T-helper 2 cell treated with Interferon-gamma antibody and Interleukin-4, amounts not matched to agents 5 μg/mL and 100 μg/mL, for 36 hours (primary cell): ENCODE measurements around the gene RNASEH2C.
"Not testable (repeated sequence)": the region's sequence is repeated elsewhere in the genome, so short reads cannot be mapped to it uniquely, and the experiment has no call there.

Experiments used
- DNase-seq: peaks from one replicate; pipeline ENCODE4 v3.0.0; 2021; ENCODE audit warnings: low spot score
- H3K27ac Mint-ChIP-seq: one replicate; pipeline ENCODE4 v1.8.0; 2021; ENCODE audit warnings: mild to moderate bottlenecking, mixed read lengths
- H3K27me3 Mint-ChIP-seq: one replicate; pipeline ENCODE4 v1.8.0; 2021; ENCODE audit warnings: low read depth, mixed read lengths
- H3K36me3 Mint-ChIP-seq: one replicate; pipeline ENCODE4 v1.8.0; 2021; ENCODE audit warnings: low read depth, mixed read lengths
- H3K4me1 Mint-ChIP-seq: one replicate; pipeline ENCODE4 v1.8.0; 2021; ENCODE audit warnings: low read depth, mixed read lengths
- H3K4me3 Mint-ChIP-seq: one replicate; pipeline ENCODE4 v1.8.0; 2022; ENCODE audit warnings: mild to moderate bottlenecking, moderate library complexity, mixed read lengths
- H3K9me3 Mint-ChIP-seq: one replicate; pipeline ENCODE4 v1.8.0; 2021; ENCODE audit warnings: mixed read lengths

The RNASEH2C gene

DNA sequence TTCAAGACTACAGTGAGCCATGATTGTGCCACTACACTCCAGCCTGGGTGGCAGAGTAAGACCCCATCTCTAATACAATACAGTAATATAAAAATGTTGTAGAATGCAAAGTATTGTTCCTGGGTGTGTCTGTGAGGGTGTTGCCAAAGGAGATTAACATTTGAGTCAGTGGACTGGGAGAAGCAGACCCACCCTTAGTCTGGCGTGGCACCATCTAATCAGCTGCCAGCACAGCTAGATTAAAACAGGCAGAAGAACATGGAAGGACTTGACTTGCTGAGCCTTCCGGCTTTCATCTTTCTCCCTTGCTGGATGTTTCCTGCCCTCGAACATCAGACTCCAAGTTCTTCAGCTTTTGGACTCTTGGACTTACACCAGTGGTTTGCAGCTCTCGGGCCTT lies 14.5 kb upstream of the RNASEH2C start:
- Mint-ChIP-seq H3K9me3 (peaks cover 18% of the 10 kb centered on the region), H3K27me3 (peaks cover 25% of the 10 kb centered on the region)
- not testable (repeated sequence) for H3K27ac Mint-ChIP-seq, H3K4me3 Mint-ChIP-seq, H3K36me3 Mint-ChIP-seq, H3K4me1 Mint-ChIP-seq, DNase-seq

DNA sequence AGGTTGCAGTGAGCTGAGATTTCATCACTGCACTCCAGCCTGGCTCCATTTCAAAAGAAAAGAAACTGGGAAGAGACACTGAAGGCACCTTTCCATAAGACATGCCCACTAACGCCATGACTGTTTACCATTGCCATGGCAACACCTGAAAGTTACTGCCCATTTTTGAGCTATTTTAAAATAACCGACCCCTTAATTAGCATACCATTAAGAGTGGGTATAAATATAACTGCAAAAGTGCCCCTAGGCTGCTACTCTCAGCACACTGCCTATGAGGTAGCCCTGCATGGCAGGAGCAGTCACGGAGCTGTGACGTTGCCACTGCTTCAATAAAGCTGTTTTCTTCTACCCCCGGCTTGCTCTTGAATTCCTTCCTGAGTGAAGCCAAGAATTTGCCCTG lies 9.9 kb upstream of the RNASEH2C start:
- no peak for DNase-seq
- no peaks in the 10 kb centered on the region for H3K36me3 Mint-ChIP-seq
- no peak overlapping the region for H3K4me3 Mint-ChIP-seq
- H3K27me3 Mint-ChIP-seq, result peaks cover 13% of the 10 kb centered on the region
- H3K9me3 Mint-ChIP-seq, result peaks cover 3% of the 10 kb centered on the region
- no peaks in the 10 kb centered on the region for H3K4me1 Mint-ChIP-seq
- H3K27ac Mint-ChIP-seq, result no peak overlapping the region

DNA sequence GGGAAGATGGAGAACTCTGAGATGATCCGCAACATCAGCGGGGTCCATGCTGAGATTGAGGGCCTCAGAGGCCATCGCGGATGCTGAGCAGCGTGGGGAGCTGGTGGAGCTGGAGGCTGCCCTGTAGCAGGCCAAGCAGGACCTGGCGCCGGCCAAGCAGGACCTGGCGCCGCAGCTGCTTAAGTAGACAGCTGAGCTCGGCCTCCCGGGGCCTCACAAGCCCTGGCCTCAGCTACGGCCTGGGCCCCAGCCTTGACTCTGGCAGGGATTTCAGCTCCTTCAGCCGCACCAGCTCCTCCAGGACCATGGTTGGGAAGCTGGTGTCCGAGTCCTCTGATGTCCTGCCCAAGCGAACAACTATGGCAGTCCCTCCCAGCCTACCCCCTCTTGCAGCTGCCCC lies 7.3 kb upstream of the RNASEH2C start:
- no peaks in the 10 kb centered on the region for H3K36me3 Mint-ChIP-seq
- H3K27me3 Mint-ChIP-seq, result peaks cover 11% of the 10 kb centered on the region
- H3K9me3 Mint-ChIP-seq, result peaks cover 3% of the 10 kb centered on the region
- no peaks in the 10 kb centered on the region for H3K4me1 Mint-ChIP-seq
- no peak overlapping the region for H3K27ac Mint-ChIP-seq
- DNase-seq, result no peak
- no peak overlapping the region for H3K4me3 Mint-ChIP-seq

DNA sequence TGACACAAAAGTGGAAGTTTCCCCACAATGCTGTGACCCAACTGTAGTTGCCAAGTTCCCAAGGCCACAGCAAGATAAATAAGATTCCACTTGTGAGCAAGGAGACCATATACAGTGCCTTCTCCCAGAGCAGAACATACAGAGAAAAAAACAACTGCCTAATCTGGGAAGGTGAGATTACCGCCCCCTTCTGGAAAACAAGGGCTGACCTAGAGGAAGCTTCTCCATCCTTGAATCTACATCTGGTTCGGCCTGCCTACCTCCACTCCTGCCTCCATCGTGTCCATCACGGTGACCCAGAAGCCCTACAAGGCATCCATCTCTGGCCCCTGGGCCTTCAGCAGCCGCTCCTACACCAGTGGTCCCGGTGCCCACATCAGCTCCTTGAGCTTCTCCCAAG lies 6.1 kb upstream of the RNASEH2C start:
- Mint-ChIP-seq H3K4me1 (peaks cover 5% of the 10 kb centered on the region), H3K27me3 (peaks cover 4% of the 10 kb centered on the region), H3K9me3 (no peaks in the 10 kb centered on the region), H3K36me3 (no peaks in the 10 kb centered on the region), H3K27ac (no peak overlapping the region), H3K4me3 (no peak overlapping the region)
- DNase-seq, result no peak

- no peaks in the 10 kb centered on the region for H3K9me3 Mint-ChIP-seq
- no peaks in the 10 kb centered on the region for H3K27me3 Mint-ChIP-seq
- DNase-seq, result no peak
- peak overlapping the region; percentile 26 for H3K4me3 Mint-ChIP-seq
- peaks cover 19% of the 10 kb centered on the region for H3K4me1 Mint-ChIP-seq
- no peak overlapping the region for H3K27ac Mint-ChIP-seq
- H3K36me3 Mint-ChIP-seq, result peaks cover 29% of the 10 kb centered on the region
Measured at GRCh38 chr11:65722261-65722660, 1.7 kb upstream of the RNASEH2C start.

DNA sequence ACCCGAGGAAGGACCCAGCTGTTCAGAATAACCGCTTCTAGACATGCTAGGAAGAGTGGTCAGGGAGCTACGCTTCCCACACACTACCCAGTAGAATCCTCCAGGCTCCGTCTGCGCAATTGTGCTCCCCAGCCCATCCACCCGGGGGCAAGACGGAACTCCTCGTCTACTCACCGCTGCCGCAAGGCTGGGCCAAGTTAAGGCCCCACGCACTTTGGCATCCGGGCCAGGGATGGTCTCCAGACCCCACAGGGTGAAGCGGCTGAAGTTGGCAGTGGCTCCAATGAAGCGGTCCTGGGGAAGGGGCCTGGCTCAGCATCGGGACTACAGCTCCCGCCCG lies 757 bp downstream of the RNASEH2C start:
- DNase-seq, result no peak
- Mint-ChIP-seq H3K36me3 (peaks cover 47% of the 10 kb centered on the region), H3K4me3 (peak overlapping the region; percentile 97), H3K9me3 (no peaks in the 10 kb centered on the region), H3K27me3 (no peaks in the 10 kb centered on the region), H3K4me1 (peaks cover 24% of the 10 kb centered on the region), H3K27ac (peak overlapping the region; percentile 79)

DNA sequence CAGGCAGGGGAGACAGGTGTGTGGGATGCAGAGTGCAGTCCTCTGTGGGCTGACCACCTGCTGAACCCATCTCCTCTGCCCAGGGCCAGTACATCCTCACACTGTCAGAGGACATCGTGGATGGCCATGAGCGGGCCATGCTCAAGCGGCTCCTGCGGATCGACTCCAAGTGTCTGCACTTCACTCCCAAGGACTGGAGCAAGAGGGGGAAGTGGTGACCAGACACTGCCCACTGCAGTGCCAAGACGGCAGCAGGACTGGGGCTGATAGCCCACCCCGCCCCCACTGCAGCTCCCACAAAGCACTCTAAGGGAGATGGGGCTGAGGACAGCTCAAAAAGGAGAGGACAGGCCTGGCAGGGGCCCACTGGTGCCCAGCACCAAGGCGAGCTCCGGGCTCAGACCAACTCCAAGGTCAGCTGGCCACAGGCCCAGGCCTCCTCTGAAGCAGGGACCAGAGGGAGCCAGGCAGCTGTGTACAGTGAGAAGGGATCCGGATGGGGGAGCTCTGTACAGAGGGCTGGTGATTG lies 1.6 kb downstream of the RNASEH2C start:
- no peak for DNase-seq
- Mint-ChIP-seq H3K4me1 (peaks cover 28% of the 10 kb centered on the region), H3K36me3 (peaks cover 54% of the 10 kb centered on the region), H3K27me3 (no peaks in the 10 kb centered on the region), H3K27ac (peak overlapping the region; percentile 45), H3K9me3 (no peaks in the 10 kb centered on the region), H3K4me3 (peak overlapping the region; percentile 97)

DNA sequence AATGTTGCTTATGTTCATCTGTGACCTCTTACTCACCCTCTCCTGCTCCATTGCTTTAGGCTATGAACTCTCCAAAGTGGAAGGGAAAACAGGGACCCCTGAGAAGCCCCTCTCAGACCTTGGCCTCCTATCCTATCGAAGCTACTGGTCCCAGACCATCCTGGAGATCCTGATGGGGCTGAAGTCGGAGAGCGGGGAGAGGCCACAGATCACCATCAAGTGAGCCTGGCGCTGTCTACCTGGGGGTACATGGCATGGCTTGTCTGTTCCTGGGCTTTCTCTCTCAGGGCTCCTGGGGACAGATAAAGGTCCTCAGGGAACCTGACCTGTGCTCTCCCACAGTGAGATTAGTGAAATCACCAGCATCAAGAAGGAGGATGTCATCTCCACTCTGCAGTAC lies 2.1 kb downstream of the RNASEH2C start:
- no peak for DNase-seq
- H3K36me3 Mint-ChIP-seq, result peaks cover 58% of the 10 kb centered on the region
- no peaks in the 10 kb centered on the region for H3K27me3 Mint-ChIP-seq
- no peak overlapping the region for H3K27ac Mint-ChIP-seq
- peaks cover 28% of the 10 kb centered on the region for H3K4me1 Mint-ChIP-seq
- H3K4me3 Mint-ChIP-seq, result peak overlapping the region; percentile 97
- no peaks in the 10 kb centered on the region for H3K9me3 Mint-ChIP-seq

GRCh38 chr11:65717906-65718305 lies 2.7 kb downstream of the RNASEH2C start:
- DNase-seq, result no peak
- Mint-ChIP-seq H3K4me1 (peaks cover 28% of the 10 kb centered on the region), H3K9me3 (no peaks in the 10 kb centered on the region), H3K27ac (no peak overlapping the region), H3K36me3 (peaks cover 64% of the 10 kb centered on the region), H3K27me3 (no peaks in the 10 kb centered on the region), H3K4me3 (peak overlapping the region; percentile 24)

DNA sequence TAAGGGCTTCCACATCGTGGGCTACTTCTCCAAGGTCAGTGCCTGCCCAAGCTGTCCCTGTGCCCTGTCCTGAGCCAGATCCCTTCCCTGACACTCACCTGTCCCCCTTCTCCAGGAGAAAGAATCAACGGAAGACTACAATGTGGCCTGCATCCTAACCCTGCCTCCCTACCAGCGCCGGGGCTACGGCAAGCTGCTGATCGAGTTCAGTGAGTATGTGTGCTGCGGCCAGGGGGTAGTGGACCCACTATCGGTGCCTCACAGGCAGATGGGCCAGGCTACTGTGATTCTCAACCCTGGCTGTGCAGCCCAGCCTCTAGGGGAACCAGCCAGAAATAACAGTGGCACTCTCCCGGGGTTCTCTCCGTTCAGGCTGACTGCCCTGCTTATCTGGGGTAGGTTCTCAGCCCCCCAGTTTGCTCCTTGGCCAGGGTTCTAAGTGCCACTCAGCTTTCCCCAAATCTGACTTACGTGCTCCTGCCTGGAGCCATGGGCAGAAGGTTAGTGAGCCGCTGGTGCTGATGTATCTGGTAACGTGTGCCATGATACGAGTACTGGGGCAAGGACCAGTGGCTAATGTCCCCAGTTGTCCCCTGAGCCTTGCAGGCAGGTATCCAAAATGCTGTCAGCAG lies 3.7 kb downstream of the RNASEH2C start:
- Mint-ChIP-seq H3K27me3 (no peaks in the 10 kb centered on the region), H3K36me3 (peaks cover 68% of the 10 kb centered on the region), H3K4me1 (peaks cover 30% of the 10 kb centered on the region), H3K4me3 (no peak overlapping the region), H3K9me3 (no peaks in the 10 kb centered on the region), H3K27ac (no peak overlapping the region)
- no peak for DNase-seq

DNA sequence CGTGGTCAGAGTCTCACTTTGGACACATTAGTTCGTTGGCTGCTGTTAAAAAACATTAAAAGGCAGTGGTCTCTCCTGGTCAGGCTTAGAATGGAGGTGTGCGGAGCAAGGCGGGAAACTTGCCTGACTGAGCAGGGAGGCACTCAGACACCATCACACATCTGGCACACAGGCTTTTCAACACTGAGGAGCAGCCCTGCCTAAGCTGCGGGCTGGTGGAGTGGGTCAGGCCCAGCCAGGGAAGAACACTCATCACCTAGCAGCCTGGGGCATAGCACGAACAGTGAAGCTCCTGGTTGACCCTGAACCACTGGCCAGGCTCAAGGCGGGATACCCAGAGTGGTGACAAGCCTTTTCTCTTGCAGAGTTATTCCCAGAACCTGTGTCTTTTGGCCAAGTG lies 4.3 kb downstream of the RNASEH2C start:
- Mint-ChIP-seq H3K36me3 (peaks cover 68% of the 10 kb centered on the region), H3K27ac (no peak overlapping the region), H3K4me1 (peaks cover 29% of the 10 kb centered on the region), H3K27me3 (no peaks in the 10 kb centered on the region), H3K9me3 (no peaks in the 10 kb centered on the region), H3K4me3 (no peak overlapping the region)
- DNase-seq, result no peak

- Mint-ChIP-seq H3K27ac (no peak overlapping the region), H3K4me1 (peaks cover 30% of the 10 kb centered on the region), H3K36me3 (peaks cover 59% of the 10 kb centered on the region), H3K4me3 (peak overlapping the region; percentile 34), H3K9me3 (no peaks in the 10 kb centered on the region), H3K27me3 (no peaks in the 10 kb centered on the region)
- no peak for DNase-seq
Measured at GRCh38 chr11:65714433-65714832, 6.2 kb downstream of the RNASEH2C start.

DNA sequence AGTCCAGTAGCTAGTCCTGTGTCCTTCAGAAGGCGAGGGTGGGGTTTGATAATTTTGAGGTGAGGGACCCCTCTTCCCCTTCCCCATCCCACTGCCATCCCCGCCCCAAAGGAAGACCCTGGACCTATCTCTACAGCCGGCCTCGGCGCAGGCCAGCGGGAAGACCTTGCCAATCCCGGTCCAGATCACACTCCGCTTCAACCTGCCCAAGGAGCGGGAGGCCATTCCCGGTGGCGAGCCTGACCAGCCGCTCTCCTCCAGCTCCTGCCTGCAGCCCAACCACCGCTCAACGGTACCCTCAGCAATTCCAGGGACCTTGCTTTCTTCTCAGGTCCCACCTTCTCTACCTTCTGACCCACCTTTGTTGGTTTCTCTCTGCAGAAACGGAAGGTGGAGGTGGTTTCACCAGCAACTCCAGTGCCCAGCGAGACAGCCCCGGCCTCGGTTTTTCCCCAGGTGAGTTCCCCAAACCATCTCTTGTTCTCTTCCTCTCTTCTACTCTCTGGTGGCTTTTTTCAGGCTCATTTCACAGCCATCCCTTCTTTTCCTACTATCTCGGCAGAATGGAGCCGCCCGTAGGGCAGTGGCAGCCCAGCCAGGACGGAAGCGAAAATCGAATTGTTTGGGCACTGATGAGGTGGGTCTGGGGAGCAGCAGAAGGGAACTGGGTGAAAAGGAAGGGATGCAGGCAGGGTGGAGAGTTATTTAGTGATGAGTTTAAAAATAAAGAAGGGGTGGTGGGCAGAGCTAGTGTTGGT lies 7.2 kb downstream of the RNASEH2C start:
- no peaks in the 10 kb centered on the region for H3K27me3 Mint-ChIP-seq
- no peak for DNase-seq
- no peaks in the 10 kb centered on the region for H3K9me3 Mint-ChIP-seq
- peaks cover 21% of the 10 kb centered on the region for H3K4me1 Mint-ChIP-seq
- peak overlapping the region; percentile 93 for H3K4me3 Mint-ChIP-seq
- H3K27ac Mint-ChIP-seq, result peak overlapping the region; percentile 63
- H3K36me3 Mint-ChIP-seq, result peaks cover 49% of the 10 kb centered on the region

- H3K36me3 Mint-ChIP-seq, result peaks cover 44% of the 10 kb centered on the region
- no peak for DNase-seq
- no peaks in the 10 kb centered on the region for H3K9me3 Mint-ChIP-seq
Measured at GRCh38 chr11:65712633-65713076, 7.9 kb downstream of the RNASEH2C start.

More at GRCh38 chr11:65712633-65713076, 7.9 kb downstream of the RNASEH2C start:
- peak overlapping the region; percentile 93 for H3K4me3 Mint-ChIP-seq
- peaks cover 18% of the 10 kb centered on the region for H3K4me1 Mint-ChIP-seq
- H3K27me3 Mint-ChIP-seq, result no peaks in the 10 kb centered on the region
- peak overlapping the region; percentile 99 for H3K27ac Mint-ChIP-seq
